GM23248 (cell line): ENCODE data around the gene HIGD1A.

Experiments used
- EZH2 ChIP-seq: fragments of 200-600 bp; sonication (generic); IDR thresholded peaks from 2 replicates; pipeline ENCODE4 v1.6.1; 2018; ENCODE audit warnings: antibody characterized with exemption, mild to moderate bottlenecking; ENCODE audit not compliant: insufficient read depth, poor library complexity, severe bottlenecking
- EZH2phosphoT487 ChIP-seq: fragments of 200-600 bp; sonication (generic); IDR thresholded peaks from 2 replicates; pipeline ENCODE4 v1.6.1; 2018; ENCODE audit warnings: antibody characterized with exemption, moderate library complexity, mild to moderate bottlenecking, low read depth; ENCODE audit not compliant: insufficient read depth

- TF ChIP-seq EZH2phosphoT487: no peak
- TF ChIP-seq EZH2: no peak
Measured at GRCh38 chr3:42780892-42781700, 23.2 kb downstream of the HIGD1A start.
